Activated CD4-positive, alpha-beta T cell treated with anti-CD3 and anti-CD28 coated beads for 48 hours (primary cell): ENCODE measurements around the gene PRR5L.
"Not testable (repeated sequence)": the region's sequence is repeated elsewhere in the genome, so short reads cannot be mapped to it uniquely, and the experiment has no call there.

Experiments
- DNase-seq: peaks from one replicate; pipeline ENCODE4 v3.0.0-alpha.2; 2020

Gene PRR5L

DNA sequence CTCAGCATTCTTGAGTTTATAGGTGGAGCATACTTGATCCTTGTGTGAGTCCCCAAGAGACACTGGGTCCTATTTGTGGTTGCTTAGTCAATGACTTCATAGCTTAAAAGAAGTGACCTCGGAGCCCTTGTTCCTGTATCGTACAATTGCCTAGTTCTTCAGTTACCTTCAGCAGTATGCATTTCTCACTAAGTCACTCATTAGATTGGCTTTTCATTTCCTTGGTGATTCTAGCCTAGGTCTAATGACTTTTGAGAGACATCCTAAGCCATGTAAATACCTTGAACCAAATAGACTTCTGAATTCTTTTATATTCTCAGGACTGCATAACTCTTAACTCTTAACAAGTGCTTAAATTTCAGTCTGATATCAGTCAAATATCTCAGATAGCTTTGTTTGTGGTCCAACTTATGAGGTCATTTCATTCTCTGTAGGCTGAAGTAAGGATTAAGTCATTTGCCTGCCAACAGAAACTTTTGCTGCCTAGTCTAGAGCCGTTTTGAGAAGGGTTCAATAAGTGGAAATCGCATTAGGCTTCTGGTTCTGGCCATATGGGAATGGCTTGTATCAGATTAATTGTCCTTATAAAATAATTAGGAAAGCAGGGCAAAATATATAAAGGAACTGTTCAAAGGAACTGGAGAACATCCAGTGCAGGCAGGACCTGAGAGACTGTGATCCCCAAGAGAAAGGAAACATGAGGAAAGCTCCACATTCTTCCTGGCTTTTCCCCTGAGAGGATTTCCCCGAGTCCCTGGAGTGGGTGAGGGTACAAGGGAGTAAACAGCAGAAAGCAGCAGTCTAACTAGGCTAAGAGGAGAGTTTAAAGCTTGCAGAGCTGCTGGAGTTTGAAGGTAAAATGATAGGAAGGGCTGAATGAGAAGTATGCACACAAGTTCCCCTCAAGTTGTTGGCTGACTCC is 174.1 kb downstream of the PRR5L start:
- DNase-seq = no peak

DNA sequence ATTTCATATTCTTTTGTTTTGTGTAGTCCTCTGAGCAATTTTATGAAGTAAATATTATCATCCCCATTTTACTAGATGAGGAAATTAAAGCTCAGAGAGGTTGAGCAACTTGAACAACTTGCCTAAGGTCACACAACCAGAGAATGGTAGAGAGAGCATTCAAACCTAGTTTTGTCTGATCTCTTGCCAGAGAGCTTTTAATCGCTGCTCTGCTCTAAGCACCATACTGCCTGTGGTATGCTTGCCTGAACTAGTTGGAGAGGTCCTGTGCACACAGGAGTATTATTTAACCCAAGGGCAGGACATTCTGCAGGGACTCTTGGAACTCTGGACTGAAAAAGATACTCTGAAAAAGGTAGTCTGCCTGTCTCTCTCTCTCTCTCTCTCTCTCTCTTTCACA is 175.5 kb downstream of the PRR5L start:
- DNase-seq = no peak

DNA sequence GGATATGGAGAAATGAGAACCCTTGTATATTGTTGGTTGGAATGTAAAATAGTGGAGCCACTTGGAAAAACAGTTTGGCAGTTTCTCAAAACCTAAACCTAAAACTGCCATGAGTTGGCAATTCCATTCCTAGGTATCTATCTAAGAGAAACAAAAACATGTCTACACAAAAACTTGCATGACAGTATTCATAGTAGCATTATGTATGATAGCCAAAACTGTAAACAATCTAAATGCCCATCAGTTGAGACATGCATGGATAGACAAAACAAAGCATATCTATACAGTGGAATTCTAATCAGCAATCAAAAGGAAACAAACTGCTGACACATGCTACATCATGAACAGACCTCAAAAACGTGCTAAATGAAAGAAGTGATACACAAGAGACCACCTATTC is 179.1 kb downstream of the PRR5L start:
- DNase-seq = no peak

DNA sequence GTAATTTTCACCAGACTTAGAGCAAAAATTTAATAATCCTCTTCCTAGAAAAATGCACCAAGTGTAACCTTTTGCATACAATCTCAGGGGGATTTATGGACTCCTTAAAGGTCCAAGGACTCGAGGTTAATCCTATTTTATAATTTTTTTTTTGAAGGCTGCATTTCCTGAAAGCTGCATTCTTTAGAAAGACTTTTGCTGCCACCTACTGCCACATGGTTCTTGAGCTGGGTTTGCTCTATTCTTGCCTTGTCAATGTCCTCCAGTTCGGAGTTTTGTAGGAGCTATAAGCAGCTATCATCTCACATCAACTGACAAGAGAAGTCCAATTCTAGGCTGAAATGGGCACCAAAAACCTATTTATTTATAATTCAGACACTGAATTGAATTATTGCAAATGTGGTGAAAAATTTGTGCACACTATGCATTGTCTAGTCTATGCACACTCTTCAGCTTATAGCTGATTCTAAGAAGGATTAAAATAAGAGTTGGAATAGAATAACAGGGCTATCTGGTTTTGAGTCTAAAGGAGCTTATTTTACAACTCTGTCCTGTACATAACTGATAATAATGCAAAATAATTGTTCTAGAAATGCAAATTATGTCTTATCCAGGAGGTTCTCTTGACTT is 182.7 kb downstream of the PRR5L start:
- peak; percentile 22 for DNase-seq

DNA sequence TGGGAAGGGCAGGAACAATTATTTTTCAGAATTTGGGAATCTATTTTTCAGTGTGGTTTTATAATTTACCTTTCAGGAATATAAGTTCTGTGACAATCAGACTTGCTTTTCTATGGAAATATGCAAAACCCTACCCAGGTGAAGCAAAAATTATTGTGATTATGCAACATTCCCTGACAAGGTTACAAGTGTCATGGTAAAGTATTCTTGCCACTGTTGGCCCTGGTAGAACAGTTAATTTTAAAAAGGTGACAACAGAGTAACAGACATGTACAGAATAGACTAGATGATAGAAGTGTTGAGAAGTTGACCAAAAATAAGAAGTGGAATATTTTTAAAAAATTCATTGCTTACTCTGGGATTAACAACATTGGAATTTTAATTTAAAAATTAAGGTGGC is 184.7 kb downstream of the PRR5L start:
- DNase-seq = no peak

DNA sequence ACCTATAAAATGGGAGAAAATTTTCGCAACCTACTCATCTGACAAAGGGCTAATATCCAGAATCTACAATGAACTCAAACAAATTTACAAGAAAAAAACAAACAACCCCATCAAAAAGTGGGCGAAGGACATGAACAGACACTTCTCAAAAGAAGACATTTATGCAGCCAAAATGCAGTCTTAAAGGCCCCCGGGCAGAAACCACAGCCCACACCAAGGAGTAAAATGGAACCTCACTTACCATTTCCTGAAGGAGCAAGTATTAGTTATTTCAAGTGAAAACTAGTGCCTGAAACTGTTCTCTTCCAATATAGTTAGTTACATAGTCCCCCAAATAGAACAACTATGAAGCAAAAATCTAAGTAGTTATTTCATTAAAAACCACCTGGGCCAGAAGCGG is 187.0 kb downstream of the PRR5L start:
- DNase-seq = not testable (repeated sequence)

- no peak for DNase-seq
Measured at GRCh38 chr11:36485298-36486002, 189.4 kb downstream of the PRR5L start.

GRCh38 chr11:36487619-36488018 is 191.5 kb downstream of the PRR5L start:
- DNase-seq = no peak

- DNase-seq = no peak
Measured at GRCh38 chr11:36488096-36488495, 192.0 kb downstream of the PRR5L start.

DNA sequence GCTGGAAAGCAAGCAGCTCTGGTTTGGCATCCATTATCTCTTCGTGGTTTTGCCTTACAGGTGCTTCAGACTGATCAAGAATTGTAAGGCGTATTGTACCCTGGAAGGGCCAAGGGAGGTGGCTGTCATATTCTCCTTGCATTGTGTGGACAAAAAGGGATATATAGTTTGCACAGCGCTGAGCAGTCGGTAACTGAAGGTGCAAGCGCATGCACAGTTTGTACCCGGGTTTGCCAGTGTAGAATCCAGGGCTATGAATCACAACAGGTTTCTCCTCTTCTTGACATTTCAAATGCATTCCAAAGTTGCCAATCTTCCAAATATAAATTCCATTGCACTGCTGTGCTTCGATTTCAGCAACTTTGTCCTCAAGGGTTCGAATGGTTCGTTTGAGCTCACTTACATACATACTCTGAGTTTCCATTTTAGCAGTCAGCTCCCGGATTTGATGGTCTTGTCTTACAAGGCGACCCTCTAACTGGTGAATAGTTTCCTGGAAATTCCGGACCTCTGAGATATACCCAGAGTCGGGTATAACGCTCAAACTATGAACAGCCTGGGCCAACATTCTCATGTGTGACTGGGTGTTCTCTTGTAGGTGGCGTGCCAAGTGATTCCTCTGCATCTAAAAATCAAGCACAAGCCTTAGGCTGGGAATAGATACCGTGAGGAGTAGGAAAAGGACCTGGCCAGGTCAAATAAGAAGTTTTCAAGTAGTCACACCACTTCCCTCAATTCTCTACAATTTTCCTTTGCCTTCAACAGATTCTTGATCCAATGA is 194.1 kb downstream of the PRR5L start:
- DNase-seq = no peak

GRCh38 chr11:36492724-36493304 is 196.7 kb downstream of the PRR5L start:
- no peak for DNase-seq

DNA sequence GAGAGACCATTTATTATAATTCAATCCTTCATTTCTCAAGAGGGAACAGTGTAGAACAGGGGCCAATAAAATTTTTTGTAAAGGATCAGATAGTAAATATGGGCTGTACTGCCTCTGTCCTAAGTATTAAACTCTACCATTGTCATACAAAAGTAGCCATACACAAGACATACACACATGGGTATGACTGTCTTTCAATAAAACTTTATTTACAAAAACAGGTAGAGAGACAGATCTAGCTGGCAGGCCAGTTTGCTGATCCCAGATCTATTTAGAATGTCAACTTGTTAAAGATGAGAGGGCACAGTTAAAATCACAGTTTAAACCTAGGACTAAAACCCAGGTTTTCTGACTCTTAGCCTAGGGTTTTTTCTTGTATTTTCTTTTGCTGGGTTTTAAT is 197.2 kb downstream of the PRR5L start:
- no peak for DNase-seq

DNA sequence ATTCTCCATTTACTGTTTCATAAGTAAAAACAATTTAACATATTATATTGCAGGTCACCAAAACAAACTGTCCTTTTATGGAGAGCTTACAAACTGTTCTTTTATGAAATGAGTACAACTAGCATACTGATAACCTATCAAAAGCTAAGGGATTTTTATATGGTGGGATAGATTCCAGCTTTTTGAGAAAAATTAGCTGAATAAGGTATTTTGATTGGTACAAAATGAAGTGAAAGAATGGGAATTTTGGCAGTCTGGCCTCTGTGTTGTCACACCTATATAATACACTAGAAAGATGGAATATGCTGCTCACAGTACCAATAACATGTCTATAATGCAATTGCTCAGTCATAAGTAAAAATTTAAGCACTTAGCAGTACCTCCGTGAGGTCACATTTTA is 202.6 kb downstream of the PRR5L start:
- DNase-seq = no peak

GRCh38 chr11:36499315-36499714 is 203.2 kb downstream of the PRR5L start:
- DNase-seq = no peak

DNA sequence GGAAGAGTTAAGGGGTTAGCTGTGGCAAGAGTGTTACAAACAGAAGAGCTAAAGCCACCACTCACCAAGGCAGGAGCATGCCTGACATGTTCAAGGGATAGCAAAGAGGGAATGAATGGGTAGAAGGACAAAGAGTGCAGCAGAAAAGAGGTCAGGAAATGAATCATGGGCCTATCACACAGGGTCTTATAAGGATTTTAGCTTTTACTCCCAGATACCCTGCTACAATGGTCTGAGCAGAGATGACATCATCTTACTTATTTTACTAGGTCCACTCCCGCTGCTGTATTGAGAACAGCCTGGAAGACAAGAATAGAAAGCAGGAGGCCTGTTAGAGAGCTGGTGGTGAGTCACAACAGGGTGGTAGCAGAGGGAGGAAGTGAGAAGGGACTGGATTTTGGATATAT is 204.2 kb downstream of the PRR5L start:
- DNase-seq = no peak

DNA sequence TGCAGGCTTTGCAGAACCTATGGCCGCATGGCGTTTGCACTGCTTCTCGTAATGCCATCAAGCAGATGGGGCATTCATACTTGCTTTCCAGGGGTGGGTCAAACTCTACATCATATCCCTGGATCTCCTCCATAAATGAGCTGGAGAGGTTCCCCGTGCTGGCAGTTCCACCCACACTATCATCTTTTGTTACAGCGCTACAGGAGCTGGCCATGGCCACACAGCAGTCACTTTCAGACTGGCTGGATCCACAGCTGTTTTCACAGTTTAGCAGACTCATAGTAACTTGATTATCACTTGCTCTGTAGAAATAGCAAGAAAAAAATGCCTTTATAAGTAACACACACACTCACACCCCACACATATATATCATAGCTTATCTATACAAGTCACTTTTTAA is 205.1 kb downstream of the PRR5L start:
- DNase-seq = no peak

GRCh38 chr11:36507824-36508489 is 211.9 kb downstream of the PRR5L start:
- no peak for DNase-seq

DNA sequence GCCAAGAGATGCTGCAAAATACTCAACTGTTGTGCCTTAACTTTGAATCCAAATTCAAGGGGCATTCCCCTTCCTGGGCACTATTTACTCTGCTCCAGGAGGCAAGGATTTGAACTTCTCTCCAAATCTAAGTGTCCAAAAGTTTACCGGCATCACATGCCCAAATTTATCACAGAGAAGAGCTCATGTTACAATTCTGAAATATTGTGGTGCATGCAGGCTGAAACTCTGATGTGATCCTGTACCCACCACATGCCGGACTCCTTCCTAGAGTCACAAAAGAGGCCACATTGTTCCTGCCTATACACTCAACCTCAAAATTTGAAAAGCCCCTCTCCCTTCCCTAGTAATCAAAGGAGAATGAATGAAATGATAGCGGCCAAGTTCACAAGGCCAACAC is 212.7 kb downstream of the PRR5L start:
- DNase-seq = no peak

GRCh38 chr11:36509201-36509639 is 213.1 kb downstream of the PRR5L start:
- no peak for DNase-seq

DNA sequence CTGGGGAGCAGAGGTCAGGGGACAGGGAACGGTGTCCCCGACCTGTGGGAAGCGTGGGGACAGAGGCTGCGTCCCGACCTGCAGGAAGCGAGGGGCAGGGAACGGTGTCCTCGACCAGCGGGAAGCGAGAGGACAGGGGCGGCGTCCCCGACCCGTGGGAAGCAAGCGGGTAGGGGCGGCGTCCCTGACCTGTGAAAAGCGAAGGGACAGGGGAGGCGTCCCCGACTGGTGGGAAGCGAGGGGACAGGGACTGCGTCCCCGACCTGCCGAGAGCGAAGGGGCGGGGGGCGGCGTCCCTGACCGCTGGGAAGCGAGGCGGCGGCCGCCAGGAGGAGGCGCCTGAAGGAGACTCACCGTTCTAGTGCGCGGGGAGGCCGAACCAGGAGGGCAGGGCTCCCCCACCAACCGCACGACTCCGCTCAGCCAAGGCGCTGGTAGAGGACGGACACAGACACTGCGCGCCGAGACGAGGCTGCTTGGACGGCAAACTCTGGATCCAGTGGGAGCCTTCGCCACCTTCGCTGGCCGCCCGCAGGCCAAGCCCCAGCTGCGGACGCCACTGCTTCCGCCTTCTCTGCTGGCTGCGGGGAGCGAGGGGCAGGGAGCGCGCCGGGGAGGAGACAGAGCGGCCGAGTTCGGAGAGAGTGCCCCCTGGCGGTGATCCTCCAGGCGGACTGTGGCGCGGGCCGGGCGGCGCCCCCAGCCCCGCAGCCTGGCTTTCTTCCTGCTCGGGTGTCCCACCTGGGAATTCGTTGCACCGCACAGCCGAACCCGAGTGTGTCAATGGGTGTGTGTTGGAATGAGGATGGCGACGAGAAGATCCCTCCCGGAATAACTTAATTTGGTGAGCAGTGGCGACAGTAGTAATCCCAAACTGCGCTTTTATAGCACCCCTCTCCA is 213.9 kb downstream of the PRR5L start, which contains the start of gene TRAF6:
TRAF6 (minus strand) TSS at position 579 of the 900 bp plus-strand sequence. CDS start 8,757 bp downstream, outside the sequence.
- peak; percentile 93 for DNase-seq

GRCh38 chr11:36510594-36510942 is 214.5 kb downstream of the PRR5L start:
- DNase-seq = no peak
